Muscle layer of colon (tissue), 2 donors: Measurements from ENCODE around the gene CYTL1.

Experiments used
- H3K27ac ChIP-seq: one replicate; pipeline ENCODE4 v1.7.0; 2013; ENCODE audit warnings: low read depth, mild to moderate bottlenecking, low read length, moderate library complexity
- H3K27me3 ChIP-seq, 2 donors: one replicate each; pipeline ENCODE4 v1.7.0; 2013; ENCODE audit warnings: low read length in 2 of 2, mild to moderate bottlenecking in 2 of 2; ENCODE audit not compliant: insufficient read depth in 2 of 2, control insufficient read depth in 1 of 2
- H3K36me3 ChIP-seq: one replicate; pipeline ENCODE4 v1.7.0; 2013; ENCODE audit warnings: mild to moderate bottlenecking, low read length; ENCODE audit not compliant: insufficient read depth
- H3K4me1 ChIP-seq: one replicate; pipeline ENCODE4 v1.7.0; 2013; ENCODE audit warnings: mild to moderate bottlenecking, low read length; ENCODE audit not compliant: insufficient read depth
- H3K4me3 ChIP-seq, 2 donors: one replicate each; pipeline ENCODE4 v1.7.0; 2013; ENCODE audit warnings: low read length in 2 of 2, low read depth in 1 of 2, mild to moderate bottlenecking in 1 of 2, moderate library complexity in 1 of 2
- H3K9ac ChIP-seq: one replicate; pipeline ENCODE4 v1.7.0; 2013; ENCODE audit warnings: low read length
- H3K9me3 ChIP-seq: one replicate; pipeline ENCODE4 v1.7.0; 2013; ENCODE audit warnings: mild to moderate bottlenecking, low read length
- donor health status: abdominal sarcoma.
- donor health status: Adenocarcinoma of cecum.

CYTL1 gene

DNA sequence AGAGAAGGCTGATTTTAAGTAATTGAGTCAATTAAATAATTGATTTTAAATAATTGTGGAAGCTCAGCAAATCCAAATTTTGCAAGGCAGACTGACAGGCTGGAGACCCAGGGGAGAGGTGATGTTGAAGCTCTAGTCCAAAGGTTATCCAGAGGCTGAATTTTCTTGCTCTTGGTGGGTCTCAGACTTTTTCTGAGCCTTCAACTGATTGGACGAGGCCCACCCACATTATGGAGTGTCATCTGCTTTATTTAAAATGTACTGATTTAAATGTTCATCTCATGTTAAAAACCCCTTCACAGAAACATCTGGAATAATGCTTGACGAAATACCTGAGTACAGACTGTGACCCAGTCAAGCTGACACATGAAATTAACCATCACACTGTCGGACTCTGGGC lies 11.7 kb upstream of the CYTL1 start:
- no peak overlapping the region for H3K4me3 ChIP-seq
- H3K36me3 ChIP-seq, result no peaks in the 10 kb centered on the region
- peaks cover 22% of the 10 kb centered on the region for H3K4me1 ChIP-seq
- no peaks in the 10 kb centered on the region for H3K9me3 ChIP-seq
- H3K27me3 ChIP-seq, result no peaks in the 10 kb centered on the region
- no peak overlapping the region for H3K9ac ChIP-seq
- H3K27ac ChIP-seq, result no peak overlapping the region

GRCh38 chr4:5030221-5030620 lies 11.0 kb upstream of the CYTL1 start:
- Histone ChIP-seq H3K9ac (no peak overlapping the region), H3K4me1 (peaks cover 22% of the 10 kb centered on the region), H3K4me3 (no peak overlapping the region), H3K36me3 (no peaks in the 10 kb centered on the region), H3K9me3 (no peaks in the 10 kb centered on the region), H3K27ac (no peak overlapping the region), H3K27me3 (no peaks in the 10 kb centered on the region)

DNA sequence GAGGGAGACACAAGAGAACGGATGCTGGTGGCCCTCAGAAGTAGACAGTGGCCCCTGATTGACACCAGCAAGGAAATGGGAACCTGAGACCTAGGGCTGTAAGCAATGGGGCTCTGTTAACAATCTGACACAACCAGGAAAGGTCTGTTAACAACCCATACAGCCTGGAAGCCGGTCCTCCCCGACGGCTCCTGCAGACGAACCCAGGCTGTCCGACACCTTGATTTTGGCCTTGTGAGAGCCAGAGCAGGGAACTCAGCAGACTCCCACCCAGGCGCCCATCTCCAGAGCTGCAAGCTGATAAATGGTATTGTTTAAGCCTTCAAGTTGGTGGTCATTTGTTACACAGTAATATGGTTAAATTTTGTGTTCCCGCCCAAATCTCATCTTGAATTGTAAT lies 10.2 kb upstream of the CYTL1 start:
- Histone ChIP-seq H3K9ac (no peak overlapping the region), H3K27me3 (no peaks in the 10 kb centered on the region), H3K4me1 (peaks cover 14% of the 10 kb centered on the region), H3K4me3 (no peak overlapping the region), H3K27ac (no peak overlapping the region), H3K9me3 (no peaks in the 10 kb centered on the region), H3K36me3 (no peaks in the 10 kb centered on the region)

GRCh38 chr4:5028480-5028879 lies 9.2 kb upstream of the CYTL1 start:
- Histone ChIP-seq H3K9ac (no peak overlapping the region), H3K4me3 (no peak overlapping the region), H3K27me3 (no peaks in the 10 kb centered on the region), H3K9me3 (no peaks in the 10 kb centered on the region), H3K4me1 (peaks cover 4% of the 10 kb centered on the region), H3K36me3 (no peaks in the 10 kb centered on the region), H3K27ac (no peak overlapping the region)

DNA sequence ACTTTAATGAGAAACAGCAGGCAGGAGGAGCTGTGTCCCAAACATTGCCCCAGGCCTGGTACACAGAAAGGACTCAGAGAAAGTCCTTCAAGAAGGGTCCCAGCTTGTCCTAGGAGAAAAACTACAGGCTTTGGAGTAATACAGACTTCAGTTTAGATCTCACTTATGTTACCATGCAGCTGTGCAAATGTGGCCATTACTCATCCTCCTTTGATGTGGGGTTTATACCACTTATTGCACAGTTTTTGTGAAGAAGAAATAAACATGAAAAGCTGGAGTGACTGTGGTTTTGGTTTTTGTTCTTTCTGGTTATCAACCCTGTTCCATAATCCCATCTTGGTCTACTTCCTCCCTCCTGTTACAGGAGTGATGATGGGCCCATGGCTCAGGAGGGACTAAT lies 8.1 kb upstream of the CYTL1 start:
- Histone ChIP-seq H3K9me3 (no peaks in the 10 kb centered on the region), H3K9ac (no peak overlapping the region), H3K4me1 (no peaks in the 10 kb centered on the region), H3K36me3 (no peaks in the 10 kb centered on the region), H3K4me3 (no peak overlapping the region), H3K27me3 (no peaks in the 10 kb centered on the region), H3K27ac (no peak overlapping the region)

GRCh38 chr4:5026371-5026770 lies 7.1 kb upstream of the CYTL1 start:
- Histone ChIP-seq H3K27ac (no peak overlapping the region), H3K4me3 (no peak overlapping the region), H3K4me1 (no peaks in the 10 kb centered on the region), H3K9ac (no peak overlapping the region), H3K27me3 (no peaks in the 10 kb centered on the region), H3K9me3 (no peaks in the 10 kb centered on the region), H3K36me3 (no peaks in the 10 kb centered on the region)

DNA sequence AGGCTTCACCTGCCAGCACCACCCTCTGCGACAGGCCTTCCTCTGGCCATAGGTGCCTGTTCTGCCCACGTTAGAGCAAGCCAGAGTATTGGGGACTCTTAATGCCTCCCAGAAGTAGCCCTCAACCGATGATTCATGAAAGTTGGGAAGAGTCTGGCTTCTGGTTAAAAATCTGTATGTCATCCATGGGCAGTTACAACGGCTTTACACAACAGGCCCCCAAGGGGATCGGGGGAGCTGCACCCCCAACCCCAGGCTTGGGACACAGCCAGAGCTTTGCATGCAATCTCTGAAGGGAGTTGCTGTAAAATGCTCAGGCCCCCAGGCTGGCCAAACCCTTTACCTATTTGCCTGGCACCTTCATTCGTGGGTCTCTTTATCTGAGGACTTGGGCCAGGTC lies 5.4 kb upstream of the CYTL1 start:
- no peak overlapping the region for H3K27ac ChIP-seq
- peaks cover 0 to 5% of the 10 kb centered on the region in 2 donors for H3K27me3 ChIP-seq
- H3K9ac ChIP-seq, result no peak overlapping the region
- no peaks in the 10 kb centered on the region for H3K4me1 ChIP-seq
- no peak overlapping the region for H3K4me3 ChIP-seq
- H3K36me3 ChIP-seq, result no peaks in the 10 kb centered on the region
- no peaks in the 10 kb centered on the region for H3K9me3 ChIP-seq

GRCh38 chr4:5021546-5021945 lies 2.3 kb upstream of the CYTL1 start:
- Histone ChIP-seq H3K4me3 (no peak overlapping the region), H3K9me3 (no peaks in the 10 kb centered on the region), H3K27me3 (peaks cover 0 to 16% of the 10 kb centered on the region in 2 donors), H3K9ac (no peak overlapping the region), H3K4me1 (no peaks in the 10 kb centered on the region), H3K36me3 (no peaks in the 10 kb centered on the region), H3K27ac (no peak overlapping the region)

DNA sequence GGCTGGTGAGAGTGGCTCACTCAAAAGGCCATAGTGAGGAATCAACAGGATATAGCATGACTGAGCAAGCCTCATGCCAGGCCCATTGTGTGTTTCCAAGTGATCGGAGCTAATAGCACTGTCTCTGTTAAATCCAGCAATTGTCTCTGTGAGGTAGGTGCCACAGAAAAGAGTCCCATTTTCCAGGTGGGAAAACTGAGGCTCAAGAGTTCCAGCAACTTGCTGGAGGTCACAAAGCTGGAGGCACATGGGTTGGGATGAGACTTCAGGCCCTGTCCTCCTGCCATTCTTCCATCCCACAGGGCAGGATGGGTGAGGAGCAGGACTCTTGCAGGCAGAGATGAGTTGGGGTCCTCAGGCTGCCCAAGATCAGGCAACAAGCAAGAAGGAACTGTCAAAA lies 1.1 kb upstream of the CYTL1 start:
- Histone ChIP-seq H3K4me3 (no peak overlapping the region), H3K9ac (no peak overlapping the region)

DNA sequence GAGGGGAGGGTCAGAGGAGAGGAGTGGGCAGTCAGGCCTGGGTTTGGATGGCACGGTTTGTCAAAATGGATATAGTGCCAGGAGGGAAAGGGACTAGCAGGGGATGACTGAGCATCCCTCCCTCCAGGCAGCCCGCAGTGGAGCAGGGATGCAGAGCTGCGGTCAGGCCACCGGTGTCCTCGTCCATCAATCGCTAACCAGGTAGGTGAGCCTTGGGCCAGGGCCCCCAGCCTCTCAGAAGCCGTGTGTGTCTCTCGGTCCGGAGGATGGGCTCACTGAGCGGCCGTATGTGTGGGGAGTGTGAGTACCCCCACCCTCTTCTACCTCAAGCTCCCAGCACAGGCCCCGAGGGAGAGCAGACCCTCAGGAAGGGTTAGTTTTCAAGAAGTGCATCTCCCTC lies 538 bp upstream of the CYTL1 start:
- Histone ChIP-seq H3K9ac (no peak overlapping the region), H3K27me3 (peaks cover 0 to 23% of the 10 kb centered on the region in 2 donors), H3K4me3 (no peak overlapping the region), H3K9me3 (no peaks in the 10 kb centered on the region), H3K27ac (no peak overlapping the region), H3K4me1 (no peaks in the 10 kb centered on the region), H3K36me3 (no peaks in the 10 kb centered on the region)

More for the DNA sequence above, 1.1 kb upstream of the CYTL1 start:
- Histone ChIP-seq H3K9me3 (no peaks in the 10 kb centered on the region), H3K27ac (no peak overlapping the region), H3K4me1 (no peaks in the 10 kb centered on the region), H3K36me3 (no peaks in the 10 kb centered on the region), H3K27me3 (peaks cover 0 to 23% of the 10 kb centered on the region in 2 donors)

DNA sequence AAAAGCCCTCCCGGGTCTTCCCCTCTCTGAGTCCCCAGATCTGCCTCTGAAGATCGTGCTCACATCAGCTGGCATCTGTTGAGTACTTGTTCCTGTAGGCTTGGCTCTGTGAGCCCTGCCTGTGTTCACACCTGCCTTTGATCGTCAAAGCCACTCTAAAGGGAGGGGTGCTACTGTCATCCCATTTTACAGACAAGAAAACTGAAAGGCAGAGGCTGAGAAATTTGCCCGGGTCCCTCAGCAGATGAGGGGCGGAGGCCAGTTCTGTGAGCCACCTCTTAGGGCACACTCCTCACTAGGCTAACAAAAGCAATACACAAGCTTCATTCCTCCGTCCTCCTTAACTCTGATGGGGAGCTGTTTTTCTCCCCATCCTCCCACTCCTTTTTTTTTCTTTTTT lies 655 bp downstream of the CYTL1 start:
- H3K9me3 ChIP-seq, result no peaks in the 10 kb centered on the region
- peaks cover 0 to 23% of the 10 kb centered on the region in 2 donors for H3K27me3 ChIP-seq
- H3K36me3 ChIP-seq, result no peaks in the 10 kb centered on the region
- no peak overlapping the region for H3K4me3 ChIP-seq
- H3K4me1 ChIP-seq, result no peaks in the 10 kb centered on the region
- no peak overlapping the region for H3K27ac ChIP-seq
- H3K9ac ChIP-seq, result no peak overlapping the region

GRCh38 chr4:5018096-5018495 lies 1.2 kb downstream of the CYTL1 start:
- Histone ChIP-seq H3K9me3 (no peaks in the 10 kb centered on the region), H3K9ac (no peak overlapping the region), H3K27me3 (peaks cover 0 to 23% of the 10 kb centered on the region in 2 donors)

More at GRCh38 chr4:5018096-5018495, 1.2 kb downstream of the CYTL1 start:
- Histone ChIP-seq H3K4me3 (no peak overlapping the region), H3K4me1 (no peaks in the 10 kb centered on the region), H3K27ac (no peak overlapping the region), H3K36me3 (no peaks in the 10 kb centered on the region)
